Measurements from ENCODE around the gene C17orf114.
A peak's percentile ranks its signal among the peaks of the same experiment; 100 is the strongest.

The C17orf114 gene

GRCh38 chr17:4833941-4834680 lies 32.0 kb upstream of the C17orf114 start:
- H3K4me2 ChIP-seq (ENCODE audit: low read length), result peak overlapping the region; percentile 97
- peak overlapping the region; percentile 95 for H3K9ac ChIP-seq (ENCODE audit: low read length)
- H3K4me3 ChIP-seq (ENCODE audit: low read length), result peak overlapping the region; percentile 100
- H3K27me3 ChIP-seq (ENCODE audit: insufficient read depth, low read depth, low read length), result no peaks in the 10 kb centered on the region
- H3F3A ChIP-seq (ENCODE audit: insufficient read depth, low read length, poor library complexity, severe bottlenecking), result no peaks in the 10 kb centered on the region
- no peaks in the 10 kb centered on the region for H3K36me3 ChIP-seq (ENCODE audit: insufficient read depth, low read length)
- peak overlapping the region; percentile 87 for H3K27ac ChIP-seq (ENCODE audit: low read length)
- peaks cover 52% of the 10 kb centered on the region for H3K79me2 ChIP-seq (replicated peaks; ENCODE audit: insufficient read depth, low read length)
- TF ChIP-seq SMC3 (conservative IDR thresholded peaks at IDR 0.05; ENCODE audit: poor library complexity) (no peak), TAF1 (IDR thresholded peaks at IDR 0.05; ENCODE audit: low read depth) (no peak), POLR2AphosphoS5 (IDR thresholded peaks at IDR 0.05) (peak; percentile 35), EZH2 (IDR thresholded peaks at IDR 0.05; ENCODE audit: borderline replicate concordance, insufficient read depth, low read length, poor library complexity, severe bottlenecking) (no peak), MXI1 (conservative IDR thresholded peaks at IDR 0.05; ENCODE audit: poor library complexity, severe bottlenecking) (peak; percentile 28), REST (IDR thresholded peaks at IDR 0.05; ENCODE audit: borderline replicate concordance) (no peak), CTCF (IDR thresholded peaks at IDR 0.05; ENCODE audit: poor library complexity, severe bottlenecking) (no peak), RAD21 (conservative IDR thresholded peaks at IDR 0.05) (no peak)
- no peaks in the 10 kb centered on the region for H3K9me2 ChIP-seq (ENCODE audit: insufficient read depth, low read length)
- no peaks in the 10 kb centered on the region for H4K20me1 ChIP-seq (ENCODE audit: insufficient read depth)
- H2AFZ ChIP-seq (ENCODE audit: low read depth, low read length), result peak overlapping the region; percentile 56
- H3K9me3 ChIP-seq (ENCODE audit: low read length), result no peaks in the 10 kb centered on the region

GRCh38 chr17:4833178-4833940 lies 31.2 kb upstream of the C17orf114 start, which contains the start of gene MINK1:
MINK1 (plus strand) TSS chr17:4833340; CDS start chr17:4833584, 244 bp downstream.
- peak within 1 kb of the TSS; percentile 91 for H3K27ac ChIP-seq (ENCODE audit: low read length)

More at GRCh38 chr17:4833178-4833940, 31.2 kb upstream of the C17orf114 start, which contains the start of gene MINK1:
- H3K9me3 ChIP-seq (ENCODE audit: low read length), result no peaks in the 10 kb centered on the region
- peaks cover 48% of the 10 kb centered on the region for H3K79me2 ChIP-seq (replicated peaks; ENCODE audit: insufficient read depth, low read length)
- H3K9ac ChIP-seq (ENCODE audit: low read length), result peak within 1 kb of the TSS; percentile 95
- H3K4me2 ChIP-seq (ENCODE audit: low read length), result peak within 1 kb of the TSS; percentile 97
- H3K36me3 ChIP-seq (ENCODE audit: insufficient read depth, low read length), result no peaks in the 10 kb centered on the region
- no peak for TF ChIP-seq EZH2 (IDR thresholded peaks at IDR 0.05; ENCODE audit: borderline replicate concordance, insufficient read depth, low read length, poor library complexity, severe bottlenecking)
- peak; percentile 33 for TF ChIP-seq SMC3 (conservative IDR thresholded peaks at IDR 0.05; ENCODE audit: poor library complexity)
- peak; percentile 58 for TF ChIP-seq MXI1 (conservative IDR thresholded peaks at IDR 0.05; ENCODE audit: poor library complexity, severe bottlenecking)
- peak; percentile 10 for TF ChIP-seq REST (IDR thresholded peaks at IDR 0.05; ENCODE audit: borderline replicate concordance)
- peak; percentile 94 for TF ChIP-seq POLR2AphosphoS5 (IDR thresholded peaks at IDR 0.05)
- peak; percentile 78 for TF ChIP-seq TAF1 (IDR thresholded peaks at IDR 0.05; ENCODE audit: low read depth)
- TF ChIP-seq CTCF (IDR thresholded peaks at IDR 0.05; ENCODE audit: poor library complexity, severe bottlenecking), result no peak
- peak within 1 kb of the TSS; percentile 70 for H2AFZ ChIP-seq (ENCODE audit: low read depth, low read length)
- H3K9me2 ChIP-seq (ENCODE audit: insufficient read depth, low read length), result no peaks in the 10 kb centered on the region
- H3F3A ChIP-seq (ENCODE audit: insufficient read depth, low read length, poor library complexity, severe bottlenecking), result no peaks in the 10 kb centered on the region
- H3K27me3 ChIP-seq (ENCODE audit: insufficient read depth, low read depth, low read length), result no peaks in the 10 kb centered on the region
- H4K20me1 ChIP-seq (ENCODE audit: insufficient read depth), result no peaks in the 10 kb centered on the region
- H3K4me3 ChIP-seq (ENCODE audit: low read length), result peak within 1 kb of the TSS; percentile 100

Data from neural cell (in vitro differentiated cells).